HG03469 (cell line): ENCODE results near the gene DDIAS.
A peak's percentile ranks its signal among the peaks of the same experiment; 100 is the strongest.
"Not testable (repeated sequence)": the region's sequence is repeated elsewhere in the genome, so short reads cannot be mapped to it uniquely, and the experiment has no call there.

Source experiments
- ATAC-seq: cut with Tn5 transposase; IDR thresholded peaks from one replicate; pipeline ENCODE4 v1.9.1; 2021; ENCODE audit warnings: mild to moderate bottlenecking, moderate library complexity, moderate number of reproducible peaks; ENCODE audit not compliant: unreplicated experiment

Gene DDIAS

GRCh38 chr11:82901165-82901921, at the start of gene DDIAS:
TSS of gene DDIAS (plus strand) at chr11:82901736. CDS start at chr11:82914739, 13,003 bp downstream.
- peak; percentile 62 for ATAC-seq

- ATAC-seq = no peak
These were observed 47.3 kb upstream of the DDIAS start for GRCh38 chr11:82854242-82854641.

- ATAC-seq = not testable (repeated sequence)
These were observed 46.6 kb upstream of the DDIAS start for GRCh38 chr11:82854916-82855315.

GRCh38 chr11:82855616-82856015, 45.9 kb upstream of the DDIAS start:
- no peak for ATAC-seq

GRCh38 chr11:82857145-82857544, 44.4 kb upstream of the DDIAS start:
- ATAC-seq = no peak

GRCh38 chr11:82858133-82858532, 43.4 kb upstream of the DDIAS start:
- ATAC-seq = no peak

GRCh38 chr11:82858556-82859091, 42.9 kb upstream of the DDIAS start:
- ATAC-seq = no peak

GRCh38 chr11:82859750-82860149, 41.8 kb upstream of the DDIAS start:
- ATAC-seq = no peak

- ATAC-seq = no peak
These were observed 39.2 kb upstream of the DDIAS start for GRCh38 chr11:82862379-82862778.

GRCh38 chr11:82863209-82863608, 38.3 kb upstream of the DDIAS start:
- no peak for ATAC-seq

- no peak for ATAC-seq
These were observed 37.3 kb upstream of the DDIAS start for GRCh38 chr11:82864268-82864667.

- ATAC-seq = no peak
These were observed 35.7 kb upstream of the DDIAS start for GRCh38 chr11:82865841-82866240.

- no peak for ATAC-seq
These were observed 33.9 kb upstream of the DDIAS start for GRCh38 chr11:82867495-82868082.

- no peak for ATAC-seq
These were observed 31.9 kb upstream of the DDIAS start for GRCh38 chr11:82869657-82870056.

GRCh38 chr11:82871646-82872045, 29.9 kb upstream of the DDIAS start:
- no peak for ATAC-seq

- no peak for ATAC-seq
These were observed 29.0 kb upstream of the DDIAS start for GRCh38 chr11:82872377-82873150.

- no peak for ATAC-seq
These were observed 27.6 kb upstream of the DDIAS start for GRCh38 chr11:82873919-82874333.

- ATAC-seq = no peak
These were observed 26.7 kb upstream of the DDIAS start for GRCh38 chr11:82874646-82875523.

- no peak for ATAC-seq
These were observed 17.7 kb upstream of the DDIAS start for GRCh38 chr11:82883853-82884252.
